HG03558 (cell line): ENCODE results near the gene NSUN4.
"Not testable (repeated sequence)": the region's sequence is repeated elsewhere in the genome, so short reads cannot be mapped to it uniquely, and the experiment has no call there.

Experiments used
- ATAC-seq: cut with Tn5 transposase; IDR thresholded peaks from one replicate; pipeline ENCODE4 v1.9.1; 2021; ENCODE audit warnings: moderate number of reproducible peaks; ENCODE audit not compliant: unreplicated experiment; ENCODE audit errors: extremely low read depth

The NSUN4 gene

DNA sequence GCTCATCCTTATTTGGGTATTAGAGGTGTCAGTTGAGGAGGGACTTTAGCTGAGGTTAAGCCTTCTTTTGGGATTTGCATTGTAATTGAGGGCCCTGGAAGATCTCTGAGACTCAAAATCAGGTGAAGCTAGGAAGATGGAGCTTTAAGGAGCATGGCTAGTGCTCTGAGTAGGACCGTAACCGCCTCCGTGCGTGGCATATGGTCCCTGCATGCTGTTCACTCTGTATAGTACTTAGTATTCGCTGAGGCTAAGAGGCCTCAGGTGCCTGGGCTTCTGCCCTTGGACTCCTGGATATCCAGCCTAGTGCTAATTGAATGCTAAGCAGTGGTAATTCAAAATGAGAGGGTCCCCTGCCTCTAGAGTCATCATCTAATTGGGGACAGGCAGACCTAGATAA, 22.5 kb downstream of the NSUN4 start:
- no peak for ATAC-seq

GRCh38 chr1:46364612-46365011, 24.0 kb downstream of the NSUN4 start:
- no peak for ATAC-seq

DNA sequence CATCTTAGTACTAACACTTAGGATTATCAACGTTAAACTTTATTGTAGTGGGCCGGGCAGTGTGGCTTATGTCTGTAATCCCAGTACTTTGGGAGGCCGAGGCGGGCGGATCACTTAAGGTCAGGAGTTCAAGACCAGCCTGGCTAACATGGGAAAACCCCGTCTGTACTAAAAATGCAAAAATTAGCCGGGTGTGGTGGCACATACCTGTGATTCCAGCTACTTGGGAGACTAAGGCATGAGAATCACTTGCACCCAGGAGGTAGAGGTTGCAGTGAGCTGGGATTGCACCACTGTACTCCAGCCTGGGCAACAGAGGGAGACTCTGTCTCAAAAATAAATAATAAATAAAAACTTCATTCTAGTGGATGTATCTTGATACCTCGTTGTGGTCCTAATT, 25.2 kb downstream of the NSUN4 start:
- not testable (repeated sequence) for ATAC-seq

DNA sequence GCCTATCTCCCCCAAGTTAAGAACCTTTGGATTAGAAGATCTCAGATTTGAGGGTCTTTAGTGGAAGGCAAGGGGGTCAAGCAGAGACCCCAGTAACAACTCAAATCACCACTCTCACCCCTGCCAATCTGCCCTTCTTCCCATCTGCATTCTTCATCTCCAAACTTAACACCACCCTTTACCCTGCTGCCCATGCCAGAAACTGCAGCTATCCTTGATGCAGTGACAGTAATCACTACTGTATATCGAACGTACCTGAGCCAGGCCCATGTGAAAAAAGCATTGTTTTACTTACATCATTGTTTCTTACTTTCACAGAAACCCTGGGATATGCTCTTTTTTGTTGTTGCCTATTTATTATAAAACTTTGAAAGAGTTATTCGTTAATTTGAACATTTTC, 26.5 kb downstream of the NSUN4 start:
- ATAC-seq: no peak

- not testable (repeated sequence) for ATAC-seq
Observed at GRCh38 chr1:46367701-46368100, 27.1 kb downstream of the NSUN4 start.

DNA sequence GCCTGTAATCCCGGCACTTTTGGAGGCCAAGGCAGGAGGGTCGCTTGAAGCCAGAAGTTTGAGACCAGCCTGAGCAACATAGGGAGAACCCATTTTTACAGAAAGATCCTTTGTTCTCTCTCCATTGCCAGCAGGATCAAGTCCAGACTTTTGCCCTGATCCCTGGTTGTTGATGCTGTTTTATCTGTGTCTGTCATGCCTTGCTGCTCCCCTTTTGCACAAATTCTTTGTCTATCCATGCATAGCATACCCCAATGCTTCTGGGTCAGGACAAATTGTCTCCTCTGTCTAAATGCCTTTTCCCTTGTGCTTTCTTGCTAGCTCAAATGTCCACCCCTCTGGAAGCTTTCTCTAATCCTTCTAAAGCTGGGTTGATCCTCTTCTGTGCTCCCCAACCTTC, 28.2 kb downstream of the NSUN4 start:
- no peak for ATAC-seq

DNA sequence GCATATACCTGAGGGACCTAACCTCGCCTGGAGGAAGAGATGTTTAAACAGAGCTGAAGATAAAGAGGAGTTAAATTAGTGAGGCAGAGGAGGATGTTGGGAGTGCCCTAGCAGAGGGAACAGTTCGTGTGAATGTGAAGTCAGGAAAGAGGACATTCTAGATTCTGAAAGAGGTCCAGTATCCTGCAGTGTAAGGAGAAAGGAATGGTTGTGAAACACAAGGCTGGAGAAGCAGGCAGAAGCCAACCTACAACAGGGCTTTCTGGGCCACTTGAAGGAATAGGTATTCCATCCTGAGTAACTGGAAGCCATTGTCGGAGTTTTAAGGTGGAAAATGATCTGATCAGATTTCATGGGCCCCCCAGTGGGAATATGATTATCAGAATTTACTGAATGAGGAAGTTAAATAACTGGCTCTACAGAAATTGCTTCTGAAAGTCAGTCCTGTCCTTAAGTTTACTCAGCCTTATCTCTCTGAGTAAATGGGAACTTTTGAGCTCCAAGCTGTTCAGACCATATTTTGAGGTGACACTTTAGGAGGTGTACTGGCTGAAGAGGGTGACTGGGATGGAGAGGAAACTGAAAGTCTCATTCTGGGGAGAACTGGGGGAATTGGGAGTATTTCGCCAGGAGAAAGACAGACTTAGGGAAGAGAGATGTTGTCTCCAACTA, 29.1 kb downstream of the NSUN4 start:
- no peak for ATAC-seq

GRCh38 chr1:46370214-46370633, 29.6 kb downstream of the NSUN4 start:
- no peak for ATAC-seq

- no peak for ATAC-seq
Observed at GRCh38 chr1:46372431-46372830, 31.8 kb downstream of the NSUN4 start.

DNA sequence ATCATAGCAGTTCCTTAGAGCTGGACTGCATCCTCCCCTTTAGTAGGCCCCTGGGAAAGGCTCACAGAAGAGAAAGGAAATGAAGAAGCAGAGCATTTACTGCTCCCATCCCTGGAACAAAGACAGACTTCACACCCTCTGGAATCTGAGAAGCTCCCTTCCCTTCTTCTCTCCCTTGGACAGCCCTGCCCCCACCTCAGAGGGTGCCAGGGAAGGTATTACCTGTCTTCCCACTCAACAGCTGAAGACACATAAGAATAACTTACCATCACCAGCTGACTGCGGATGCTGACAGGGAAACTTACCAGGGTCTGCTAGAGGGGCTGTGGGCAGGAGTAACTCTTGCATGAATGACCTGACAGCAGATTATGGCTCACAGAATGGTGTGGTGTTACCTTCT, 39.4 kb downstream of the NSUN4 start:
- no peak for ATAC-seq

GRCh38 chr1:46380508-46380907, 39.9 kb downstream of the NSUN4 start:
- ATAC-seq: no peak

DNA sequence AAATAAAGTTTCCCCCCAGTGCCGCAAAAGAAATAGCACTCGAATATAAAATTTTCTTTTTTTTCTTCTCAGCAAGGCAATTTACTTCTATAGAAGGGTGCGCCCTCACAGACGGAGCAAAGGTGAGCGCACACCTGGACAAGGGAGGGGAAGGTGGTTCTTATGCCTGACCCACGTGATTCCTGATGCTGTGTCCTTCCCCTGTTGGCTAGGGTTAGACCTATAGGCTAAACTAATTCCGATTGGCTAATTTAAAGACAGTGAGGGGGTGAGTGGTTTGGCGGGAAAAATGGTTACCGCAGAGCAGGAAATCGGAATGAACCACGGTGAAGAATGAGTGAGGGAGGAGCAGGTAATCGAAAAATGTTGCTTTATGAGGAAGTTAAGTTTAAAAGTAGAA, 52.9 kb downstream of the NSUN4 start:
- ATAC-seq: no peak

DNA sequence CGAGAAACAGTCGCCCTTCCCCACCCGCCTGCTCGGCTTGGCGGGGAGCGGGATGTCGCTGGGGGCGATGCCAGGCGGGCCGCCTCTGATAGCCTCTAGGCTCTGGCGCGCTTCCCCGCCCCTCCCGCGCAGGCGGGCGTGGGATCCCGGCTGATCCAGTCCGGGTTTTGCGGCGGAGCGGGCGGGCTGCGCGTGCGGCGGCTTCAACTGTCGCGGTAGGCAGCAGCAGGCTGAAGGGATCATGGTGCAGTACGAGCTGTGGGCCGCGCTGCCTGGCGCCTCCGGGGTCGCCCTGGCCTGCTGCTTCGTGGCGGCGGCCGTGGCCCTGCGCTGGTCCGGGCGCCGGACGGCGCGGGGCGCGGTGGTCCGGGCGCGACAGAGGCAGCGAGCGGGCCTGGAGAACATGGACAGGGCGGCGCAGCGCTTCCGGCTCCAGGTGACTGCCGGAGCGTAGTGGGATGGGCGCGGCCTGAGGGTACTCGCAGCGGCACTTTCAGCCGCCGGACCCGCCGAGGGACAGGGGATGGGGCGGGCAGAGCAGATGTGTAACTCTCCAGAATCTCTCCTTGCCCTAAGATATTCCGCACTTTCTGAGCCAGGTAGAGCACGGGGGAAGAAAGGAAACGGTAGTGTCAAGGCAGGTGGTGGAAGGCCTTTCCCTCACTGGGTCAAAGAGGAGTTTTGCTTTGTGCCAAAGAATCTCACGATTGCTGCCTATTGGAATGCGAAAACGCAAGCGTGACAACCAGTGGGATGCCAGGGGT, 53.7 kb downstream of the NSUN4 start, which contains the start of gene FAAH:
TSS of gene FAAH (plus strand) at position 210 of the 764 bp plus-strand sequence. CDS start at position 242, 32 bp downstream.
- ATAC-seq: no peak

DNA sequence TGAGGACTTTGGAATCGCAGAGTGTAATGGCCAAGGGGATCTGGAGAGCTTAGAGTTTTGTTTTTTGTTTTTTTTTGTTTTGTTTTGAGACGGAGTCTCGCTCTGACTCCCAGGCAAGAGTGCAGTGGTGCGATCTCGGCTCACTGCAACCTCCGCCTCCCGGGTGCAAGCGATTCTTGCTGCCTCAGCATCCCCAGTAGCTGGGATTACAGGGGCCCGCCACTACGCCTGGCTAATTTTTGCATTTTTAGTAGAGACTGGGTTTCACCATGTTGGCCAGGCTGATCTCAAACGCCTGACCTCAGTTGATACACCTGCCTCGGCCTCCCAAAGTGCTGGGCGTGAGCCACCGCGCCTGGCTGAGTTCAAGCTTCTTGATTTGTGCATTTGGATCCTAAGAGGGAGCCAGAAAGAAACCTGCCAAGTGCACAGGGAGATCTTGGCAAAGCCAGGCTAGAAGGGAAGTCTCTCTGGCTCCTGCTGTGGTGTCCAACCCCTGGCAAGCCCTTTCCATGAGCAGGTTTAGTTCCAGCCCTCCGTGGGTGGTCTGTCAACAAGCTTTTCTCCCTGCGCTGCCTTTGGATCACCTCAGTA, 54.4 kb downstream of the NSUN4 start:
- ATAC-seq: no peak

DNA sequence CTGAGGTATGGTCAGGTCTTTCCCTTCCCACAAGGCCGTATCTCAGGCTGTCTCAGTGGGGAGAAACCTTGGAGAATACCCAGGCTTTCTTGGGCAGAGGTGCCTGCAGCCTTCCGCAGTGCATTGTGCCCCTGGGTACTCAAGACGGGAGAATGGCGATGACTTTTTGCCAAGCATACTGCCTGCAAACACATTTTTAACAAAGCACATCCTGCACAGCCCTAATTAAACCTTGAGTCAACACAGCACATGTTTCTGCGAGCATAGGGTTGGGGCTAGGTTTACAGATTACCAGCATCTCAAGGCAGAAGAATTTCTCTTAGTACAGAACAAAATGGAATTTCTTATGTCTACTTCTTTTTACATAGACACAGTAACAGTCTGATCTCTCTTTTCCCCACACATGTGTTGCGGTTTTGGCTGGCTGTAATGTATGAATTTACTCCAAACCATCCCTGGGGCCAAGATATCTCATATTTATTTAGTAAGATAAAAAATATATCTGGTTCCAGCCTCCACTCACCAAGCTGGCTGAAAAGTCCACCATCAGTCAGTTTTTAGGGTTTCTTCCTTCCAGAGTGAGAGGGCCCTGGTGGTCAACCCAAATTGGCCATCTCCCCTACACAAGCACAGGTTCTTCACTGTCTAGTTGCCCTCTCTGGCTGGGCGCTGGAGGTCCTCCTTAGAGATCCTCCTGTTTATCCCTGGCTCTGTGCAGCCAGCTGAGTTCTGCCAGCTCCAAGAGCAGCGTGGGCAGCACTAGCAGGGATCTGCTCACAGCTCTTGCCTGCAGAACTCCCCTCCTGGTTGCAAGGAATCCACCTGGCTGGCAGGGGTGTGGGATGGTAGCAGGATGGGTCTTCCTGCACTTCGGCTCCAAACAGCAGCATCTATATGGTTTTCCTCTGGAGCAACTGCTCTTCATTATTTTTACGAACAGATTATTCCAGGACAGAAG, 56.1 kb downstream of the NSUN4 start:
- no peak for ATAC-seq

DNA sequence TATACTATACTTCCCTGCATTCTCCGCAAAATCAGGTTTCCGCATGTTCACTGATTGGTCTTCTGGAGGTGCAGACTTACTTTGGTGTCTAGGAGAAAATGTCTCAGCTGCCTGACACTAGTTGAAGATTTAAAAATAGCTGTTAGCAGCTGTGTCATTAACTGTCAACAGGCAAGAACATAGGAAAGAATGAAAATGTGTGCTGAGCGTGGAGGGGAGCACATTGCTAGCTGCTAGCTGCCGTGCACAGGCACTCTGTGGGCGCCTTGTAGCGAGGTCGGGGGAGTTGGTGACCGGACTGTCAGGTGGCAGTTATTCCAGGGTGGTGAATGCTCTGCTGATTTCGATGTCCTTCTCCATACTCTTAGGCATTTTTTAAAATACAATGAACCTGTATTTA, 58.7 kb downstream of the NSUN4 start:
- no peak for ATAC-seq

- ATAC-seq: no peak
Observed at GRCh38 chr1:46400421-46400820, 59.8 kb downstream of the NSUN4 start.

GRCh38 chr1:46401154-46401913, 60.7 kb downstream of the NSUN4 start:
- ATAC-seq: no peak

DNA sequence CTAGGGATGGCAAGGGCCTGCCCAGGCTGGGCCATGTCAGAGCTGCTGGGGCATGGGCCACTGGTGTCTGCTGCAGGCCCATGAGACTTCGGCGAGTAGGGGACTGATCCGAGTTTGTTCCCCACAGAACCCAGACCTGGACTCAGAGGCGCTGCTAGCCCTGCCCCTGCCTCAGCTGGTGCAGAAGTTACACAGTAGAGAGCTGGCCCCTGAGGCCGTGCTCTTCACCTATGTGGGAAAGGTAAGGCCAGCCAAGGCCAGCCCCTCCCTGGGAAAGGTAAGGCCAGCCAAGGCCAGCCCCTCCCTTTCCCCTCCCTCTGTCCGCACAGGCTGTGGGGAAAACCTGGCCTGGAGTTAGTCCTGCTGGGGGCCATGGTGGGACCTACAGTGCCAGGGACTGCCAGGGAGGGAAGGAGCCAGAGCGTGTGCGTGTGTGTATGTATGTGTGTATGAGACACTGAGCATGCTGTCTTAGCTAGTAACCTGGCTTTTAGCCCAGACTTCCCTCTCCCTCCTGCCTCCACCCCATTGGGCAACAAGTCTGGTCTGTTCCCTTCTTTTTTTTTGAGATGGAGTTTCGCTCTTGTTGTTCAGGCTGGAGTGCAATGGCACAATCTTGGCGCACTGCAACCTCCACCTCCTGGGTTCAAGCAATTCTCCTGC, 61.5 kb downstream of the NSUN4 start:
- no peak for ATAC-seq
